ENCODE results near the gene TMEM38A.
"Not testable (repeated sequence)": the region's sequence is repeated elsewhere in the genome, so short reads cannot be mapped to it uniquely, and the experiment has no call there.

The TMEM38A gene

DNA sequence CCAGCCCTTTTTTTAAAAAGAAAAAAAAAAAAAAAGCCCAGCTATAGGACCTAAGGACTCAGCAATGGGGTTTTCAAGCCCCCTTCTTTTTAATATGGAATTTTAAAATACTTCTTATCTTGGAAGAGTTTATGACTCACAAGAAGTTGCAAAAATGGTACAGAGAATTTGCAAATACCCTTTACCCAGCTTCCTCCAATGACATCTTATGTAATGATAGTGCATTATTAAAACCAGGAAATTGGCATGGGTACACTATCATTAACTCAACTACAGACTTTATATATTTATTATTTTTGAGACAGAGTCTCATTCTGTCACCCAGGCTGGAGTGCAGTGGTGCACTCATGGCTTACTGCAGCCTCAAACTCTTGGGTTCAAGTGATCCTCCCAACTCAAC is 16.1 kb downstream of the TMEM38A start:
- DNase-seq (ENCODE audit: low read depth), result no peak

DNA sequence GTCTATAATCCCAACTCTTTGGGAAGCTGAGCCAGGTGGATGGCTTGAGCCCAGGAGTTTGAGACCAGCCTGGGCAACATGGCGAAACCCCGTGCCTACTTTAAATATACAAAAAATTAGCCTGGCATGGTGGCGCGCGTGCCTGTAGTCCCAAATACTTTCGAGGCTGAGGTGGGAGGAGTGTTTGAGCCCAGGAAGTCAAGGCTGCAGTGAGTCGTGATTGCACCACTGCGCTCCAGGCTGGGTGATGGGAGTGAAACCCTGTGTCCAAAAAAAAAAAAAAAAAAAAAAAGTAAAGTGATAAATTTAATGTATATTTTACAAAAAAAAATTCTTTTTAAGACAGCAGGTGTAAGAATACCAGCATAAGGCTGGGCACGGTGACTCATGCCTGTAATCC is 17.6 kb downstream of the TMEM38A start:
- DNase-seq (ENCODE audit: low read depth), result no peak

DNA sequence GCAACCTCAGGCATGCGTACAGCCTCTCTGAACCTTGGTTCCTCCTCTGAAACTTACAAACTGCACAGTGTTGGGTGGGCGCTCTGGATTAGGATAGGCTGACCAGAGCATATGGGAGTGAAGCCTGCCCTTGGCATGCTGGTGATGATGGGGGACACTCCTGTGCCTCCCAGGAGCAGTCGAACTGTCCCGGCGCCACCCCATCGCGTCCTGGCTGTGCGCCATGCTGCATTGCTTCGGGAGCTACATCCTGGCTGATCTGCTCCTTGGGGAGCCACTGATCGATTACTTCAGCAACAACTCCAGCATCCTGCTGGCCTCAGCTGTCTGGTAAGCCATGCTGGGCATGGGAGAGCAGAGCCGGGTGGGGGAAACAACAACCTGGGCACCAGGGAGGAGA is 18.9 kb downstream of the TMEM38A start:
- no peak for DNase-seq (ENCODE audit: low read depth)

DNA sequence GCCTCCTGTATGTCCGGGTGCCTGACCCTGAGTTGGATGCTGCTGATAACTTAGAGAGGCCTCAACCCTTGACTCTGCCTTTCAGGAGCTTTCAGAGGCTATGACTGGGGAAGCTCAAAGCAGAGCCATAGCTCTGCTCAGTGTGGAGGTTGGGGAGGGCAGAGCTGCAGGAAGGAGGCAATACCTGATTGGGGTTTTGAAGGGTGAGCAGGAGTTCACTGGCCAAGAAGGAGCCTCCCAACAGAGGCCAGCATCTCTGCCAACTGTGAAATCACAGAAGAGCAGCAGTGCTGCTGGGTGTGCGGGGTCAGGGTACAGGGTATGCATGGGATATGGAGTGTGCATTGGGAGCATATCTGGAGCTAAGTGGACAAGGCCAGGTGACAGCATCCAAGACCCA is 21.6 kb downstream of the TMEM38A start:
- no peak for DNase-seq (ENCODE audit: low read depth)

DNA sequence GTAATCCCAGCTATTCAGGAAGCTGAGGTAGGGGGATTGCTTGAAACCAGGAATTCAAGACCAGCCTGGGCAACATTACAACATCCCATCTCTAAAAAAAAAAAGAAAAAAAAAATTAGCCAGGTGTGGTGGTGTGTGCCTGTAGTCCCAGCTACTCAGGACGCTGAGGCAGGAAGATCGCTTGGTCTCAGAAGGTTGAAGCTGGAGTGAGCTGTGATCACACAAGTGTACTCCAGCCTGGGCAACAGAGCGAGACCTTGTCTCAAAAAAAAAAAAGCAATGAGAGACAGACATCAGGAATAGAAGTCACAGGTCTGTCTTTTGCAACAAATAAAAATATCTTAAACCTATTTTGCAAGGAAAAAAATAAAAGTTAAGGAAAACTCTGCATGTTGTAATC is 23.3 kb downstream of the TMEM38A start:
- DNase-seq (ENCODE audit: low read depth), result no peak

DNA sequence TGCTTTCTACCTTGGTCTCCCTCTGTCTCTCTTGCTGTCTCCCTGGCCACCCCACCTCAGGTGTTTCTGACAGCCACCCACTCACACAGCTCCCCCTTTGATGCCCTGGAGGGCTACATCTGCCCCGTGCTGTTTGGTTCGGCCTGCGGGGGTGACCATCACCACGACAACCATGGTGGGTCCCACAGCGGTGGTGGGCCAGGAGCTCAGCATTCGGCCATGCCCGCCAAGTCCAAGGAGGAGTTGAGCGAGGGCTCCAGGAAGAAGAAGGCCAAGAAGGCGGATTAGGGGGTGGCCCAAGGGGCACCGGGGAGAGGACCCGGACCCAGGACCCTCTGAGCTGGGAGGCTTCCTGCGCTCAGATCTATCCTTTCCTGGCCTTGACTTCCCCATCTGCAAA is 27.1 kb downstream of the TMEM38A start:
- DNase-seq (ENCODE audit: low read depth), result no peak

DNA sequence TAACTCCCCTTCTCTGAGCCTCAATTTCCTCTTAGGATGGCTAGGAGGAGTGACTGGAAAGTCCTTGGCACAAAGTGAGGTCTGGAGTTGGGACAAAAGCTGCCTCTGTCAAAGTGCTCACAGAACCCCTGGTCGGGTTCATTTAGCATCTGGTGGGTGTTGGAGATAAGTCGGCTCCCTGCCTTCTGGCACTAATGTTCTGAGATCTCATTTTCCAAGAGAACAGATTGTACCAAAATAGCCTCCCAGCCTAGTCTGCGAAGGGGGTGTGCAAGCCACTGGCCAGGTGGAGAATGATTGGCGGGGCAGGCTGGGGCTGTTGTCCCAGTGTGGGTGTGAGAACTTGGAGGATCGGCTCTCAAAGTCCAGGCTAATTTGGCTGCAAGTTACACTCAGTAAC is 38.0 kb downstream of the TMEM38A start:
- DNase-seq (ENCODE audit: low read depth), result no peak

DNA sequence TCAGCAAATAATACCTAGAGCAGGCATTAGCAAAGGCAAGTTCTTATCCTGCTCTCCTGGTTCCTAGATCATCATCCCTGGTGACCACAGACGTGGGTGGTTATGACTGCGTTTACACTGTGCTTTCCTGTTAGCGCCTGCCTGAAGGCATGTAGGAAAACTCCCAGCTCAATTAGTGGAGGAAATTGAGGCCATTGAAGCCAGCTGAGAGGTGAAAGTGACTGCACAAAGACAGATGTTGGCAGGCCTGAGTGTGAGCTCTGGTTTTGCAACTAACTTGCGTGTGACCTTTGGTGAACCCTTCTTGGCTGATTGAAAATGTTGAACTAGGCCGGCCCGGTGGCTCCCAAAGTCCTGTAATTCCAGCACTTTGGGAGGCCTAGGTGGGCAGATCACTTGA is 41.2 kb downstream of the TMEM38A start:
- no peak for DNase-seq (ENCODE audit: low read depth)

DNA sequence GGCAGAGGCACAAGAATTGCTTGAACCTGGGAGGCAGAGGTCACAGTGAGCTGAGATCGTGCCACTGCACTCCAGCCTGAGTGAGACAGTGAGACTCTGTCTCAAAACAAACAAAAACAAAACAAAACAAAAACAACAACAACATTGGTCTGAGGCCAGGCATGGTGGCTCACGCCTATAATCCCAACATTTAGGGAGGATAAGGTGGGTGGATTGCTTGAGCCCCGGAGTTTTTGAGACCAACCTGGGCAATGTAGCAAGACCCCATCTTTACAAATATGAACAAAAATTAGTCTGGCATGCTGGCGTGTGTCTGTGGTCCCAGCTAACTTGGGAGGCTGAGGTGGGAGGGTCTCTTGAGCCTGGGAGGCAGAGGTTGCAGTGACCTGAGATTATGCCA is 42.7 kb downstream of the TMEM38A start:
- DNase-seq (ENCODE audit: low read depth), result no peak

DNA sequence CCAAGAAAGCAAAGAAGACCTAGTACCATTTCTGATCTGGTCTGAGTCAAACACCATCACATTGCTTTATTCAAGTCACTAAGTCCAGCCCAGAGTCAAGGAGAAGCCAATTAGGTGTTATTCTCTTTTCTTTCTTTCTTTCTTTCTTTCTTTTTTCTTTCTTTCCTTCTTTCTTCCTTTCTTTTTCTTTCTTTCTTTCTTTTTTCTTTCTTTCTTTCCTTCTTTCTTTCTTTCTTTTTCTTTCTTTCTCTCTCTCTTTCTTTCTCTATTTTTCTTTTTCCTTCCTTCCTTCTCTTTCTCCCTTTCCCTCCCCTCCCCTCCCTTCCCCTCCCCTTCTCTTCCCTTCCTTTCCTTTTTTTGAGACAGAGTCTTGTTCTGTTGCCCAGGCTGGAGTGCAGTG is 49.9 kb downstream of the TMEM38A start:
- not testable (repeated sequence) for DNase-seq (ENCODE audit: low read depth)

DNA sequence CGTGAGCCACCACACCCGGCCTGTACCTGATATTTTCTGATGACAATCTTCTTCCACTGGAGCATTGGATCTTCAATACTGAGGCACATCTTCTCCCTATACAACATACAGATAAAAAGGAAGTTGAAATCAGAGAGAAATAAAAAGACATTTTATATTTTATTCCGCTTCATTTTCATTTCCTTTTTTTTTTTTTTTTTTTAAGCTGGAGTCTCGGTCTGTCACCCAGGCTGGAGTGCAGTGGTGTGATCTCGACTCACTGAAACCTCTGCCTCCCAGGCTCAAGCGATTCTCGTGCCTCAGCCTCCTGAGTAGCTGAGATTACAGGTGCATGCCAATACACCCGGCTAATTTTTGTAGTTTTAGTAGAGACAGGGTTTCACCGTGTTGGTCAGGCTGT is 51.4 kb downstream of the TMEM38A start:
- DNase-seq (ENCODE audit: low read depth), result not testable (repeated sequence)

DNA sequence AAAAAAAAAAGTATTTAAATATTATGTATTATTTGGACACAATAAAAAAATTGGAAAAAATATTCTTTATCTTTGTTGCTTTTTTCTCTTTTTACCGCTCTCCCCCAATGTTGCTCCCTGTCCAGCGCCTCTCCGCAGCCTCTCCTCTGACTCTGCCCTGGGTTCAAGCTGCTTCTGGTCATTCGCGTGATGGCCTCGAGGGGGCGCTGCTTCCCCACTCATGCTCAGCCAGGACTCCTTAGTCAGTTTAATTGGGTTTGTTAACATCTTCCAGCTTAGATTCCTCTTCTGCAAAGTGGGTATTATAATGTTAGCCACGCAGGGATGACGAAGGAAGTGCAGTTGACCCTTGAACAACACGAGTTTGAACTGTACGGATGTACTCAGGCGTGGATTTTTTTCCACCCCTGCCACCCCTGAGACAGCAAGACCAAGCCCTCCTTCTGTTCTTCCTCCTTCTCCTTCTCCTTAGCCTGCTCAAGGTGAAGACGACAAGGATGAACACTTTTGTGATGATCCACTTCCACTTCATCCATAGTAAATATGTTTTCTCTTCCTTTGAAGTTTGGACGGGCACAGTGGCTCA is 53.9 kb downstream of the TMEM38A start:
- peak; percentile 12 for DNase-seq (ENCODE audit: low read depth)

DNA sequence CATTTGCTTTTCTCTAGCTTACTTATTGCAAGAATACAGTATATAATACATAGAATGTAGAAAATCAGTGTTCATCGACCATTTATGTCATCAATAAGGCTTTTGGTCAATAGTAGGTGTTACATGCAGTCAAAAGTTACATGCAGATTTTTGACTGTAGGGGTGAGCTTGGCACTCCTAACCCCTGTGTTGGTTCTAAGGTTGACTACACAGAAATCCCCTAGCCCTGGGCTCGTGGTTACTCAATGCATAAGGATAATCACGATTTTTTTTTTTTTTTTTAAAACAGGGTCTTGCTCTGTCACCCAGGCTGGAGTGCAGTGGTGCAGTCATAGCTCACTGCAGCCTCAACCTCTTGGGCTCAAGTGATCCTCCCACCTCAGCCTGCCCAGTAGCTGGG is 54.7 kb downstream of the TMEM38A start:
- no peak for DNase-seq (ENCODE audit: low read depth)

DNA sequence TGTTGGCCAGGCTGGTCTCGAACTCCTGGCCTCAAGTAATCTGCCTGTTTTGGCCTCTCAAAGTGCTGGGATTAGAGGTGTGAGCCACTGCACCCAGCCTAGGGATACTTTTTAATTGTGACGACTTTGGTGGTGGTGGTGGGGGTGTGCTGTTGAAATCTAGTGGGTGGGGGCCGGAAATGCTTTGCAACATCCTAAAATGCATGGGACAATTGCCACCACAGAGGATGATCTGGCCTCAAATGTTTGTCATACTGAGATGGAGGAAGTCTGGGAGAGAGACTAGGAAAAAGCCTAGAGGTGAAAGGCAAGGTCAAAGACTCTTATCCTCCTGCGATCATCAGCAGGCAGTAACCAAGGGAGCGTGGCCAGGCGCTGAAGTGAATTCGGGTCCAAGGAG is 60.1 kb downstream of the TMEM38A start:
- no peak for DNase-seq (ENCODE audit: low read depth)

DNA sequence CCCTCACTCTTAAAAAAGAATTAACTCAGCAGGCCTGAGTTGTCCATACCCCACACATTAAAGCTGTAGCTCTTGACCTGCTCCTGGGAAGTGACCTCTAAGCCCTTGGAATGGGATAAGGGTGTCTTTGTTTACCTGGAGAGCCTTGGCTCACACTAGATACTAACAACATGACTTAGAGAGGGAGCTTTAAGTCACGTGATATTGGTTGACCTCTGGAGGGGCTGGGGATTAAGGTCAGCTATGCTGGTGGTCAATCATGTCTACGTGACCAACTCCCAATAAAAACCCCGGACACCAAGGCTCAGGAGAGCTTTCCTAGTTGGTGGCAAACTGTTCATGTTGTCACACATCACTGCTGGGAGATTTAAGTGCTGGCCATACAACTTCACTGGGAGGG is 61.7 kb downstream of the TMEM38A start:
- DNase-seq (ENCODE audit: low read depth), result no peak

DNA sequence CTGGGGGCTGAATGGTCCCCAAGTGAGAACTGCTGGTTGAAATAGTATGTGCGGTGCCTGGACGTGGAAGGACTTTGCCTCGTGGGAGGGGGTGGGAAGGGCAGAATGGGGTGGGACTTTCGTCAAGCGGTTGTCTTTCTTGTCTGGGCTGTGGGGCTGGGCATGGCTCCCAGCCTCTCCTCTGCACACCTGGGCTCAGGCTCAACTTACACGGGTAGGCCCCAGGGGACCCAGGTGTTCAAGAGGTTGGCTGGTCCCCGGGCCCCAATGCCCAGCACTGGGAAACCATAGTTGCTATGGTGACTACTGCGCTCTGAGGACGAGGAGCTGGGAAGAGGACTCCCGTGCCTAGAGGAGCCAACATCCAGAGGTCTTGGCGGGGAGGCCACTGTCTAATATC is 66.0 kb downstream of the TMEM38A start:
- DNase-seq (ENCODE audit: low read depth), result no peak

DNA sequence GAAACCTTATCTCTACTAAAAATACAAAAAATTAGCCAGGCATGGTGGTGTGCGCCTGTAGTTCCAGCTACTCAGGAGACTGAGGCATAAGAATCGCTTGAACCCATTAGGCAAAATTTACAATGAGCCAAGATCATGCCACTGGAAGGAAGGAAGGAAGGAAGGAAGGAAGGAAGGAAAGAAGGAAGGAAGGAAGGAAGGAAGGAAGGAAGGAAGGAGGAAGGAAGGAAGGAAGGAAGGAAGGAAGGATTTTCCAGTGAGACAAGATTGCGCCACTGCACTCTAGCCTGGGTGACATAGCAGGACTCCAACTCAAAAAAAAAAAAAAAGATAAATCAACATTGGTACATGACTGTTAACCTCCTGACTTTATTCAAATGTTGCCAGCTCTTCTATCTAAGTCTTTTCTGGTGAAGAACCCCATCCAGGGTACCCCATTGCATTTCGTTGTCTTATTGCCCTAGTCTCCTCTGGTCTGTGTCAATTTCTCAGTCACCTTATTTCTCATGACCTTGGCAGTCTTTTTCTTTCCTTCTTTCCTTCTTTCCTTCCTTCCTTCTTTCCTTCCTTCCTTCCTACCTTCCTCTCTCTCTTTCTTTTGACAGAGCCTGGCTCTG is 74.8 kb downstream of the TMEM38A start:
- not testable (repeated sequence) for DNase-seq (ENCODE audit: low read depth)

DNA sequence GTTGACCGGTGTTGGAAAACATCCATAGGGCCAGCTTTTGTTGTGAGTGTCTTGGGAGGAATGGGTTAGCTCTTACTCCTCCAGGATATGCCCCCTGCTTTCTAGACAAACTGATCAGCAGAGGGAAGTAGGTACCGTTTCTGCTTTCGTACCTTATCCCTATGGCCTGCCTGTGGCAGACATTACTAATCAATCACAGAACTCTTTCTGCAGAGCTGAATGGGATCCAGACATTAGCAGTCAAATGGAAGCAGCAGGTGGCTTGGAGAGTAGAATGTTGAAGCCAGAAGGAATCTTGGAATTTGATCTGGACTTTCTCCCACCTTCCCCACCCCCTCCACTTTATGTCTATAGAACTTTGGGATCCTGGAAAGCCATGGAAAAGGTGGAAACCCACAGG is 75.8 kb downstream of the TMEM38A start:
- no peak for DNase-seq (ENCODE audit: low read depth)

DNA sequence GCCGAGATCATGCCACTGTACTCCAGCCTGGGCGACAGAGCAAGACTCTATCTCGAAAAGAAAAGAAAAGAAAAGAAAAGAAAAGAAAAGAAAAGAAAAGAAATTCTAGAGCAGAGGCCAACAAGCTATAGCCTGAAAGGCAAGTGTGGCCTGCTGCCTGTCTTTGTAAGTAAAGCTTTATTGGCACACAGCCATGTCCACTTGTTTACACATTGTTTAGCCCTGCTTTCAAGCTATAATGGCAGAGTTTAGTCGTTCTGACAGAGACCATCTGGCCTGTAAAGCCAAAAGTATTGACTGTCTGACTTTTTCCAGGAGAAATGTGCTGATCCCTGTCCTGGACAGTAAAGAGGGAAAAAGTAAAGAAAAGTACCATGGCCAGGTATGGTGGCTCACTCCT is 77.0 kb downstream of the TMEM38A start:
- no peak for DNase-seq (ENCODE audit: low read depth)

DNA sequence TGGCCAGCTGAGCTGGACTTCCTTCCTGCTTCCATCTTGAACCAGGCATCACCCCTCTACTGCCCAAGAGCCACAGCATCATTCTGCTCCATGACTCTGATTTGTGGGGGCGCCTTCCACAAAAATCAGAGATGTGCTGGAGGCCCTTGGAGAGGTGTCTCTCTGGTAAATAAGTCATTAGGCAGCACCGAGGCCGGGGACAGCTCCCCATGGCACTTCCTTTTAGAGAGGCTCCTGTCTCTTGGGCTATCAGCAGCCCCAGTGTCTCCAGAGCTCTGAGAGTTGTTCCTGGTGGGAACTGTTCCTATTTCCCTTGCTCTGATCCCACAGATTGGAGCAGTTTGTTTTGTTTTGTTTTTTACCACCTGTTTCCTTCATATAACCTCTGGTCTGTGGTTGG is 78.6 kb downstream of the TMEM38A start:
- DNase-seq (ENCODE audit: low read depth), result no peak

Measured in stimulated activated CD8-positive, alpha-beta memory T cell treated with anti-CD3 and anti-CD28 coated beads, Interleukin-15, amount 100 ng/mL, for 24 hours (primary cell).